IPS-NIHi11 (cell line): ENCODE data around the gene NDST3.

Experiments used
- DNase-seq: peaks from one replicate; pipeline ENCODE4 v3.0.0; 2012; ENCODE audit warnings: mixed read lengths, low spot score

NDST3 gene

DNA sequence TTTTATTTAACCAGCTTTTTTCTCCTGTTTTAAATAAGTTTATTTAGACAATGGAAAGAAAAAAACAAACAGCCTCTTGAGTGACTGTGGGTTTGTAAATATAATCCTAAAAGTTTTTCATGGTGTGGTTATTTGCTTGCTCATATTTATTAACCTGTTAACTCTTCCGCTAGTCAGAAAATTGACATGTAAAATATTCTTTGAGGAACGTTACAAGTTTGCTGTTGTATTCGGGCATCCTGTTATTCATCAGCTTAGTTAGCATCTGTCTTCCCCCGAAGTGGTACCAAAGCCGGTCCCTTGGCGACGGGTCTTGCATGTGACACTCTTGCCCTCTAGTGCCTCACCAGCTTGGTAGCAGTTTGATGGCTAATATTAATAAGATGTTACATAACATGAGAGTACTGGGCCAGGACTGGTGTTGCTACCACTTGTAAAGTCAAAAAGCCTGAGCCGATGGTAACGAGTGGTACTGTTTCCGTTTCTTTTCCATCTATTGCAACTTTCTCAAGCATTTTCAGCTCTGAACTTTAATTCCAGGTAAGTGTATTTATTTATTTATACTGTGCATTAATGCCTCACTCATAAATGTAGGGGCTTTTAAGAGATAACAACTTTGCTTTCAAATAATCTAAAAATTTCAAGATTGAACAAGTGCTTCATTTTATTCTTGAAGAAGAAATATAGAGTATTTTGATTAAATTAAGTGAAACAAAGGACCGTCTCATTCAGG lies at the start of gene NDST3:
TSS of gene NDST3 (plus strand) at position 434 of the 733 bp plus-strand sequence. CDS start 19,425 bp downstream, outside the sequence.
- DNase-seq: peak; percentile 74

DNA sequence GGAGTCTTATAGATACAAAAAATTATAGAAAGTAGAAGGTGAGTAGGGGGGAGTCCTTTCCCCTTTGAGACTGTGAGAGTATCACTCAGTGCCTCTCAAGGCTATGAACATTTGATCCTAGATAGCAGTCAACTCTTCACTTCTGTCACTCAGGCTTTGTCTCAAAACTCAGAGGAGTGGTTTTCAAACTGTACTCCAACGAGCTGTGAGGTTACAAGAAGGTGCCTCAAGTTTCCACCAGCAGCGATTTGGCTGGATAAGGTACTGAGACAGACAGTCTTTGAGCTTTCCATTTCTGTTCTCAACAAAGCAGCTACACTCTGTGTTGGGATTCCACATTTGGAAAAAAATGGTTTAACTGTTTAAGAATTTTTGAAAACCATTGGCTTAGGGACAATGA lies 48.0 kb upstream of the NDST3 start:
- no peak for DNase-seq

DNA sequence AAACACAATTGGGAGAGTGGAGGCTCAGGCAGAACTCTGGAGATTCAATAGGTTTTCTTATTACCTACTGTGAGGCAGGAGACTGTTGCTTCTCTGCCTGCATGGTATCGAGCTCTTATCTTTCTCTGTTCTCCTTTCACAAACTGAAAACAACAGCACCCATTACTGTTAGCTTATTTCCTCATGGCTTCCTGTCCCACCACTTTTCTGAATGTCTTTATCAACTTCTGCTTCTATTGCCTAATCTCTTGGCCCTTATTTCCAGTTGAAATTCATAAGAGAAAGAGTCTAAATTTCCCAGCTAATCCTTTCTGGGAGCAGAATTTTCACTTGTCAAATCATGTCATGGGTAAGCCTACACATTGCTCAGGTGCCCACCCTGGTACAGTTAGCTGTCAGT lies 46.8 kb upstream of the NDST3 start:
- DNase-seq: no peak

DNA sequence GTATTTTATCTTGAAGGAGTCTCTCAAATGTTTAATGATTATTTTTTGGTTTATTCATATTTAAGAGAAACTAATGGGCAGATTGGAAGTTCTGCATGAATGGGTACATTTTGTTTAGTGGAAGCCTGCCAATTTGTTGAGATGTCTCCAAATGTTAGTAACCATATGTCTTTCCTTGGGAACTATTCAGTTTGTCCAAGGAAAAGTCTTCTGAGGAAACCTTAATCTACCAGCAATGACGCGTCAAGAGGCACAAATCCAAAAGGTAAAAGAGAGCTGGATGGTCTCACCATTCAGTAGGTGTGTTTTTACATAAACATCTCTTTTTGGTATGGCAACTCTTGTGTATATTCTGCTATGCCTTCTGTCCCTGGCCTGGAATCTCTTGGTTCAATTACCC lies 37.4 kb upstream of the NDST3 start:
- DNase-seq: no peak

DNA sequence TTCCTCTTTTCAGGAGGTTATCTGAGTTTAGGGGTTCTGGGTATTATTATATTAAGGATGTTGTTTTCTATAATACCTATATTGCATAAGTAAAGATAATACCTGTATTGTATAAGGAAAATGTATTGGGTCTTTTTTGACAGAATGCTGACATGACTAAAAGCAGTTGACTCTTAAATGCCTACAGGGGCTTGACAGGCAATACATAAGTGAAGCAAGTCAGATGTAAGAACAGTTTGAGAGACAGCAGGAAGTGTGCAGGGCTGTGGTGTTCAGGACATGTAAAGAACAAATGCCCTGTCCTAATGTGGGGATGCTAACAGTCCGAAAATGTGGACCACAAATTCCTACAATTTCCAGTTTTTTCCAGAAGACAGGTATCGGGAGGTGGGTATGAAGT lies 30.2 kb upstream of the NDST3 start:
- DNase-seq: no peak

DNA sequence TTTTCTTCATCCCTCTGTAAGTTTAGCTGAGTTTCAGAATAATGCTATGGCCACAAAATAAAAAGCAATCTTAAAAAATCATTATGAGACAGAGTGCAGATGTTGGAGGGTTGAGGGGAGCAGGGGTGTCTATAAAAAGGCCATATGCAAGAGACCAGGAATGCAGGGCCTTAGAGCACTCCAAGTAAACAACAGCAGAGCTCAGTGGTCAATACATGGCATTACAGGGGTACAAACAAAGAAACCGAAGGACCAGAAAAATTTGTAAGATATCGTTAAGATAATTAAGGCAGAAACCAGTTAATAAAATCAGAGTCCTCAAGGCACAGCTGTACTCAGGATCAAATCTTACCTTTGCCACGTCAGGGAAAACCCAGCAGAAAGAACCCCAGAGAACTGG lies 28.4 kb upstream of the NDST3 start:
- peak; percentile 13 for DNase-seq

DNA sequence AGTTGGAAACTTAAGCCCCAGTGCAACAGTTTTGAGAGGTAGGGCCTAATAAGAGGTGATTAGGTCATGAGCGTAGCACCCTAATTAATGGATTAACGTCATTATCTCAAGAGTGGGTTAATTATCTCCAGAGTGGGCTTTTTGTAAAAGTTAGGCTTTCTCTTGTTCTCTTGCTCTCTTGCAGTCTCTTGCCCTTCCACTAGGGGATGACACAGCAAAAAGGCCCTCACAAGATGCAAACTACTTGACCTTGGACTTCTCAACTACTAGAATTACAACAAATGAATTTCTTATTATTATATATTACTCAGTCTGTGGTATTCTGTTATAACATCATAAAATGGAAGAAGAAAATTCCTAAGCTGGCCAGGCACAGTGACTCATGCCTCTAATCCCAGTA lies 22.1 kb upstream of the NDST3 start:
- DNase-seq: no peak

DNA sequence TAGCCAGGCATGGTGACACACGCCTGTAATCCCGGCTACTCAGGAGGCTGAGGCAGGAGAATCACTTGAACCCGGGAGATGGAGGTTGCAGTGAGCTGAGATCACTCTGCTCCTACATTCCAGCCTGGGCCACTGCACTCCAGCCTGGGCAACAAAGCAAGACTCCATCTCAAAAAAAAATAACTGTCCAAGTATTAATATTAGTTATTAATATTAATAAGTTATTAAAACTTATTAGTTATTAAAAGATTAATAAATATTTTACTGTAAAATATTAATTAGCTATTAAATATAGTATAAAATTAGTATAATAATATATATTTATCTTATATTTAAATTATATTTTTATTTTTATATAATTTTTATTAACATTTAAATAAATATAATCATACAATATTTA lies 19.5 kb upstream of the NDST3 start:
- DNase-seq: no peak

DNA sequence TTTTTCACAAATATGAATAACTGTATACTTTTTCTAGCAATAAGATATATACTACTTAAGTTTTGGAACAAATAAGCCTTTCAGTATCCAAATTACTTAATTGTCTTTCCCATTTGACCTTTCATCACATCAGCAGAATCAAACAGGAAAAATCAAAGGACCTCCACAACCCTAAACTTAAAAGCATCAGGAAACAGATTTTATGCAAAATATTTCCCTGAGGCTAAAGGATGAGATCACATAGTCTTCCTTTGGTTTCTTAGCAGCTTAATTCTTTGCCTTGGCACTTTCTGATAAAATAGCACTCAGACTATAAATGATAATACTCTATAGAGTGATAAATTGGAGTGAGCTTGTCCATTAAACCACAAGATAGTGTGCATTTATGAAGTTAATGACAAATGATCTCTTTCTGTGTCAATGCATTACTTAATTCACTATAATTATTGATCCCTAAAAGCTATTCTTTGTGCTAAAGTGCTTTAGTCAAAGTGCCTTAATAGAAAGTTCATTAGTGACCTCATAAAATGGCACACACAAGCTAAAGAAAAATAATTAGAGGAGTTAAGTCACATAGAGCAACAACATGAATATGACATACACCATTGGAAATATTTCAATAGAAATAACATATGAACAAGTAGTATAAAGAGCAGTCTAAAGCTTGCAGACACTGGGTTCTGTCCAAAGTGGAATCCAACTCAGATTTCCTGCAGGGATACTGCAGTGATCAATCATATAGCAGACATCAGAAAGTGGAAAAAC lies 15.7 kb upstream of the NDST3 start:
- no peak for DNase-seq

DNA sequence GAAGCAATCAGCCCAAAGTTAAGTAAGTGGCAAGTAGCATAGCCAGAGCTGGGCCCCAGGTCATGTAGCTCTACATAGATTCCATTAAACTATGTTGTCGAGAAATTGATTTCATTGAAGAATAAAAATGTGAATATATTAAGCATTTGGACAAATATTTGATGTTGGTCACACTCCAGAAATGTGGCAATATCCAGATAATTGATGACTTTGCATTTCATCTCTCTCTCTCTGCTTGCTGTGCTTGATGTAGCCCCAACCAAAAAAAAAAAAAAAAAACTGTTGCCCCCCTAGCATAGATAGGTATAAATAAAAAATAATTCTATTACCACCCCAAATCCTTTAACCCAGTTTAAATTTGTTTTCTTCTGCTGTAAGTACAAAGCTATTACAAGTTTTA lies 7.5 kb upstream of the NDST3 start:
- no peak for DNase-seq

DNA sequence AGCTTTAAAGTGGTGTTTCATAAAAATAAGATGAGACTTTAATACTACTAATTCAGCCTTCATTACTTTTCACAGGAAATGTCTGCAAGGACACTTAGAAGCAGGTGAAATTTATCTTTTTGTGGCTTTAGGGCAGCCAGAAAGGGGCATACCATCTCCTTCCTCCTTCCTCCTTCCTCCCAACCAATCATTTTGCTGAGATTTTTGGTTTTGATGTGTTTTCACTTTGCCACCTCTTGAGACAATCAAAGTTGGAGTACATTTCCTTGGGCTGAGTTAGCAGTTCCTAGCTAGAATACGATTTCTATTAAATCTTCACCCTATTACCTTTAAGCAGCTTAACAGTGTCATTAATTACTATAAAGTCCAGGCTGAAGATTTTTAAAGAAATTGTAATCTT lies 5.1 kb upstream of the NDST3 start:
- no peak for DNase-seq

DNA sequence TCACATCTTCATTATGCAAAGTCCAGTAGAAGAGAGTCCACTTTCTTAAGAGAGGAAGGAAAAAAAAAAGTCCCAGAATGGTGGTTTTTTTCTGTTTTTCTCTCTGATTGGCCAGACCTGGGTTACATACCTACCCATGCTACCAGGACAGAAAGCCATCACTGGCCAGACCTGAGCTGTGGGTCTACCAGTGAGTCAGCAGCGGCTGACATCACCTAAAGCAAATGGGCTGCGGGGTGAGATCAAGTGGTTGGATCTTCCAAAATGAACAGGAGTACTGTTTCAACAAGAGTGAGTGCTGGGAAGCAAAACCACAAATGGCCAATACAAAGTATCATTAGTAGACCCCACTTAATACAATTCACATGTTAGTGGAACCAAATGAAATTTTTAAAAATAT lies 1.6 kb upstream of the NDST3 start:
- peak; percentile 39 for DNase-seq

DNA sequence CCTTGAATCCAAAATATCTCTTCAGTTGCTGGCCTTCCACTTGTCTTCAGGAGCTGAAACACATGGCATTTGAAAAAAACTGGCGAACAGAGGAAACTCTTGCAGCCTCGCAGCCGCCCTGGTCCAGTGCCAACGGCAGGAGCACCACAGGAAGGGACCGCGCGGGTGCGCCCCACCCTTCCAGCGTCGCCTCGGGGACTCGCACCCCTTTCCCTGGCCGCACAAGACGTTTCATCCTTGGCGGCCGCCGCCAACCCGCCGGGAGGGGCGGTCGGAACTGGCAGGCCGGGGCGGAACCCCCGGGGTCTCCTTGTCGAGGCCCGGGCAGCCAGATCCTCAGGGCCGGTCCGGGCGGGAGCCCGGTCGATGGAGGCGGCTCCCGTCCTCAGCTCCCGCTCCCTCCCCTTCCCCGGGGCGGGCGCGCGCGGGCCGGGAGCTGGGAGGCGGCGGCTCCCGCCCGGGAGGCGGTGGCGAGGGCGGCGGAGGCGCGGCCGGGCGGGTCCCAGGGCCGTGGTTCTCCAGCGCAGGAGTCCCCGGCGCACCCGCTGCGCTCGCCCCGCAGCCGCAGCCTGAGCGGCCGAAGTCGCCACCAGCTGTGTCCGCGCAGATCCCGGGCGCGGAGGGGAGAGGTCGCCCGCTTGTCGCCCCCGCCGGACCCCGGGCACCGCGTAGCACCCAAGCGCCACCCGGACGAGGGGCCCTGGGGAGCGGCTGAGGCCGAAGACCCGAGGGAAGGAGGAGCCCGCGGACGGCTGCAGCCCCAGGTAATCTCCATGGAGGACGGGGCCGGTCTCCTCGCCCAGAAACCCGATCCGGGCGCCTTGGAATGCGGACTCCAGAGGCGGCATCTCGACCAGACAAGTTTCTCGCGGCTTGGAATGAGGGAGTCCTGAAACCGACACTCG lies 886 bp upstream of the NDST3 start:
- peak; percentile 81 for DNase-seq

DNA sequence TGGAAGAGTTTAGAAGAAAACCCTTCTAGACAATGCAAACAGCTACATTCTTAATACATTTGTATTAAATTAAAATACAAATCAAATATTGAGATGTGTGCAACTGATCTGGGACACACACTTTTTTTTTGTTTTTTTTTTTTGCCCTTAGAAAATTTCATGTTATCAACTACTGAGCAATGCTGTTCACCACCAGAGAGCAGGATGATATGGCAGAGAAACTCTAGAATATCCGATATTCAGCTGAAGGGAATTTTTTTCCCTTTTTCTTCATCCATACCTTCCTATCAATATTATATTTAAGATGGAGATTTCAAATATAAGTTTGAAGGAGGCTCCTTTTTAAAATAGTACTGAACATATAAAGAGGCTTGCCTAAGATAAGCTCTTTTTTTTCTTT lies 1.0 kb downstream of the NDST3 start:
- DNase-seq: no peak

DNA sequence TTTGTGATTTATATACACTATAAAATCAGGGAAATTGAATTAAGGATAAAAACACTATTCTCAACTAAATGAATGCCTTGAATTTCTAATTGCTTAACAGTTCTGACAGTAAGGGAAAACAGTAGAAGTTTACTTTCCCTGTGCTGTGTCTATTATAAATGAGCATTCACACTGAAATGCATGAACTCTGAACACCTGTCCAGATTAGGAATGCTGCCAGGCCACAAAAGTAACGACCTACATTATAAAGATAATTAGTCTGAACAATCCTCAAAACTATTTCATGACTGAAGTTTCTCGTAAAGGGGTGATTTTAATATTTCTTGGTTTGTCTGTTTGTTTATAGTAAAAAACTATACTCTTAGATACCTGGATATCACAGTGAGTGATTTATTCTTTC lies 2.0 kb downstream of the NDST3 start:
- no peak for DNase-seq

DNA sequence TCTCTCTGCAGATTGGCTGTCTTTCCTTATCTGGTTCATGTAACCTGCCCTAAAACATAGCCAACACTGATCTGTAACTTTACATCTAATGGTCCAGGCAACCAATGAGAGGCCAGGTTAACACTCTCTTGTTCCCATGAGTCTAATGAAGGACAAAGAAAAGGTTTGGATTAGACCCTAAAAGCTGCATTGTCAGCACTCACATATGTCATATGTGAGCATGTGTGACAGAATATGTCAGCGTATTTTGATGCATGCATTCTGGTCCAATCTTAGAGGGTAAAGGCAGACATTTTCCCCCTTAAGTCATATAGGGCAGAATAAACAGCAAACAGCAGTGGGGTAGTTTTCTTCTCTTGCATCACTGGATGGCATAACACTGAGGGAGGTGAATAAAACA lies 3.7 kb downstream of the NDST3 start:
- DNase-seq: no peak

DNA sequence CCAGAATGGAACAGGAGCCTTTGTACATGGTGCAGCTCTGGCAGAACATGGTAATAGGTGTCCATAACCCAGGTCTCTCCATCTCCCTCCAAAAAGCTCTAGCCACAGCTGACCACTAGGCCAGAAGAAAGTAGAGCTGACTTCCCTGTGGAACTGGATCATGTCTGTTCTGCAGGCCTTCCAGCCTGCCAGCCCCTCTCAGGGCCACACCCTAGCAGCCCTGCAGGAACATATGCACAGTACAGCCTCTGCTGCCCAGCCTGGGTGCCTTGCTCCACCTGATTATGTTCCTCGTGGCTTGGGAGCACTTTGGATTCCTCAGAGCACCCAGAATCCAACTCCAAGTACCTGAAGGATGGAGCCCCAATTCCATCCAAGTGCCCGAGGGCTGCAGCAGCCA lies 12.0 kb downstream of the NDST3 start:
- DNase-seq: no peak

DNA sequence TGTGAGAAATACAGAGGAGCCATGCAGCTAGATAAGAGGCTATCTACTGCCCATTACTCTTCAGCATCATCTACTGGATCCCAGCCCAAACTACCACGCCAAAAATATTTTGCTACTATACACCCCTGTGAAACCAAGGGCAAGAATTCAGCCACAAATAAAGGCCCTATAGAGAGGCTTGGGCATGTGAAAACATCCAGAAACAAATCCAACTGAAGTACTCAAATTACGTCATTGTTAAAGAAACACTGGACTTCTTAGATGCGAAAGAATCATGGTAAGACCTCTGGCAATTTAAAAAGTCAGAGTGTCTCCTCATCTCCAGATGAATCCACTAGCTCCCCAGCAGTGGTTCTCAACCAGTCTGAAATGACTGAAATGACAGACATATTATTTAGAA lies 12.8 kb downstream of the NDST3 start:
- DNase-seq: no peak

DNA sequence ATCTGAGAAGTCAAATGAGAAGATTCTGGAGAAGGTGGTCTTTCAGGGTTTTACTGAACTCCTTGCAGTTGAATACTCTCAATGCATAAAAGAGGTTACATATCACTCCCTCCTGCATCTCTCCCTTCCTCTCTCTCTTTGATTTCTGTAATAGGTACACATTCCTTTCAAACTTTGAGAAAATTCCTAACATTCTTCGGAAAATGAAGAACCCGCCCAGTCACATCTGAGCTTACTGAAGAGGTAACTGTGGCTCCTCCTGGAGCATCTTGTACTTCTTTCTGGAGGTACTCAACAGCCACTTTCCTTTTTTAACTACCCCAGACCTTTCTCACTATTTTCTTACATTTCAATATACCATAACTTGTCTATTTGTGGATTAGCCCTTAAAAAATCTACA lies 24.7 kb downstream of the NDST3 start:
- no peak for DNase-seq

DNA sequence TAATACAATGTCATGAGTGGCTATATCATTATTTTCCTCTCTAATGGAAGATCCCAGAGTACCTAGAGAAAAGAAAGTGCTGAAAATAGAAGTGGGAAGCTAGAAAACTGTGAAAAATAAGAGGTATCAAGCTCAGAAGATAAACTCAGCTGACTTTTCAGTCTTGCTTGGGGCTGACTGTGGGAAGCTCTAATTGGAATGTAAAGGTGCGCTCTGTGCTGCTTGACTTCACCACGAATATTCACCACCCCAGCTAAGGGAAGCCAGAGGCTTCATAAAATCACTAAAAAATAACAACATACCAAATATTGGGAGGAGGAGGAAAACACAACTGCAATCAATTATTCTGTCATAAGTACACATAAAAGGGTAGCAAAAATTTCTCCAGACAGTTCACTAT lies 25.1 kb downstream of the NDST3 start:
- DNase-seq: no peak

DNA sequence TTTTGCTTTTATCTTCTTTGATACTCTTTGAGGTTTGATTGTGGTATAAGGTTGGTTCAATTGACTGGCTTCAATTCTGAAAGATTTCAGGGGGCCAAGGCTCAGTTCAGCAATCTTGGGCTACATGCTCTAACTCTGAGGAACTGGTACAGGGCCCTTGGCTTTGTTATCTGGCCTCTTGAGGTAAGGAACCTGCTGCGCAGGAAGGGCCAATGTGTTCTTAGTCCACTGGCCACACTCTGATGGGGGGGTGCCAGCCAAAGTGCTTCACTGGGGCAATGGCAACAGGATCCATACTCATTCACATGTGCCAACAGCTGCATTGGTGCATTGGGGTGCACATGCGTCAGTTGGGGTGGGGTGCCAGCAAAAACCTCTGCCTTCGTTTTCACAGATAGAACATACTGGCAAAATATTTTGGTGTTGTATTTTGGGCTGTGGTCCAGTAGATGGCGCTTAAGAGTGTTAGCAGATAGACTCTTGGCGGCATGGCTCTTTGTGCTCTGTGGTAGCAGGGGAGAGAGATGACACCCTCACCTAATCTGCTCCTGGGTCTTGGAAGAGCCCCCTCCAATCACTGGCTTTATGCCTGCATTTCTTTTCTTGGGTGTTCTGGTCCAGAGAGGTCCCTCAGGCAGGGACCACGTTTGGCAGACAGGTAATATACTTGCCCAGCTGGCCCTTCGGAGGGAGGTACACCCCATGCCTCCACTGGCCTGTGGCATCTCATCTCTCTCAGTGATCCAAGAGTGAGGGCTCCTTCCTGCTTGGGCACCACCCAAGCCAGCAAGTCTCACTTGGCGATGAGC lies 42.9 kb downstream of the NDST3 start:
- DNase-seq: peak; percentile 38

DNA sequence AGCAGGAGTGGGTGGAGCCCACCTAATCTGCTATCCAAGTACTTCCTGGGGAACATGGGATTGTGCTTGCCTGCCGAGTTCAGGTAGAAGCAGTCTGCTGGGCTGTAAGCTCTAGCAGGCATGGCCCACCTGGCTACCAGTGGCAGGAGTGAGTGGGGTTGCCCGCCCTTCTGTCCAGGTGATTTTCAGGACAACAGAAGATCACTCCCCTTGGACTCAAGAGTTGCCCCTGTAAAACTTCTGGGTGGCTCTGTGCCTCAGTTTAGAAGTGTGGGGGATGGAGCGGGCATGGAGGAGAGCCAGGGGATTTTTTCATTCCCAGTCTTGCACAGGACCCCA lies 43.5 kb downstream of the NDST3 start:
- no peak for DNase-seq
